HUES48 (cell line): Measurements from ENCODE around the gene AGAP1.

Source experiments
- H3K27ac ChIP-seq: one replicate; pipeline ENCODE4 v1.7.0; 2013; ENCODE audit warnings: low read depth, low read length, inconsistent platforms
- H3K27me3 ChIP-seq: 2 replicates; pipeline ENCODE4 v1.6.1; 2013; ENCODE audit warnings: mild to moderate bottlenecking, low read length; ENCODE audit not compliant: control insufficient read depth, insufficient read depth
- H3K36me3 ChIP-seq: 2 replicates; pipeline ENCODE4 v1.6.1; 2013; ENCODE audit warnings: low read length; ENCODE audit not compliant: control insufficient read depth, insufficient read depth
- H3K4me1 ChIP-seq: 2 replicates; pipeline ENCODE4 v1.6.1; 2013; ENCODE audit warnings: mild to moderate bottlenecking, low read length; ENCODE audit not compliant: control insufficient read depth, insufficient read depth
- H3K4me3 ChIP-seq: 2 replicates; pipeline ENCODE4 v1.5.1; 2013; ENCODE audit warnings: mild to moderate bottlenecking, low read depth, low read length
- H3K9ac ChIP-seq: 2 replicates; pipeline ENCODE4 v1.6.1; 2013; ENCODE audit warnings: mild to moderate bottlenecking, low read depth, low read length, moderate library complexity
- H3K9me3 ChIP-seq: 2 replicates; pipeline ENCODE4 v1.6.1; 2013; ENCODE audit warnings: low read length; ENCODE audit not compliant: control insufficient read depth, insufficient read depth

Gene AGAP1

GRCh38 chr2:235669269-235669831 lies 175.5 kb downstream of the AGAP1 start:
- no peaks in the 10 kb centered on the region for H3K36me3 ChIP-seq
- no peaks in the 10 kb centered on the region for H3K9me3 ChIP-seq
- peaks cover 13% of the 10 kb centered on the region for H3K27me3 ChIP-seq
- H3K4me3 ChIP-seq: peak overlapping the region; percentile 66
- peak overlapping the region; percentile 39 for H3K27ac ChIP-seq
- peaks cover 44% of the 10 kb centered on the region for H3K4me1 ChIP-seq
- no peak overlapping the region for H3K9ac ChIP-seq

- Histone ChIP-seq H3K9me3 (no peaks in the 10 kb centered on the region), H3K4me3 (peak overlapping the region; percentile 66), H3K27me3 (peaks cover 13% of the 10 kb centered on the region), H3K27ac (no peak overlapping the region), H3K36me3 (no peaks in the 10 kb centered on the region), H3K4me1 (peaks cover 41% of the 10 kb centered on the region), H3K9ac (no peak overlapping the region; the same call in 1 of the 2 replicates)
These were observed 176.4 kb downstream of the AGAP1 start for GRCh38 chr2:235669983-235670962.

GRCh38 chr2:235670974-235671787 lies 177.3 kb downstream of the AGAP1 start:
- H3K4me3 ChIP-seq: peak overlapping the region; percentile 66
- no peaks in the 10 kb centered on the region for H3K9me3 ChIP-seq
- no peak overlapping the region for H3K9ac ChIP-seq
- no peaks in the 10 kb centered on the region for H3K36me3 ChIP-seq
- peaks cover 13% of the 10 kb centered on the region for H3K27me3 ChIP-seq
- H3K4me1 ChIP-seq: peaks cover 38% of the 10 kb centered on the region
- no peak overlapping the region for H3K27ac ChIP-seq

- H3K27ac ChIP-seq: no peak overlapping the region
These were observed 178.9 kb downstream of the AGAP1 start for GRCh38 chr2:235672720-235673119.

GRCh38 chr2:235674146-235674545 lies 180.3 kb downstream of the AGAP1 start:
- H3K9ac ChIP-seq: no peak overlapping the region
- no peaks in the 10 kb centered on the region for H3K9me3 ChIP-seq
- no peak overlapping the region for H3K27ac ChIP-seq
- H3K27me3 ChIP-seq: peaks cover 13% of the 10 kb centered on the region
- H3K4me3 ChIP-seq: no peak overlapping the region
- H3K4me1 ChIP-seq: peaks cover 24% of the 10 kb centered on the region
- no peaks in the 10 kb centered on the region for H3K36me3 ChIP-seq

More at GRCh38 chr2:235672720-235673119, 178.9 kb downstream of the AGAP1 start:
- Histone ChIP-seq H3K4me1 (peaks cover 32% of the 10 kb centered on the region), H3K36me3 (no peaks in the 10 kb centered on the region), H3K9me3 (no peaks in the 10 kb centered on the region), H3K27me3 (peaks cover 13% of the 10 kb centered on the region), H3K9ac (no peak overlapping the region), H3K4me3 (no peak overlapping the region)

- Histone ChIP-seq H3K9ac (no peak overlapping the region), H3K4me1 (peaks cover 28% of the 10 kb centered on the region), H3K27ac (no peak overlapping the region), H3K27me3 (peaks cover 13% of the 10 kb centered on the region), H3K36me3 (no peaks in the 10 kb centered on the region), H3K4me3 (no peak overlapping the region), H3K9me3 (no peaks in the 10 kb centered on the region)
These were observed 181.0 kb downstream of the AGAP1 start for GRCh38 chr2:235674812-235675211.

GRCh38 chr2:235675678-235676535 lies 182.1 kb downstream of the AGAP1 start:
- no peaks in the 10 kb centered on the region for H3K36me3 ChIP-seq
- H3K27me3 ChIP-seq: peaks cover 9% of the 10 kb centered on the region
- no peaks in the 10 kb centered on the region for H3K9me3 ChIP-seq
- H3K27ac ChIP-seq: no peak overlapping the region
- peaks cover 28% of the 10 kb centered on the region for H3K4me1 ChIP-seq
- no peak overlapping the region for H3K4me3 ChIP-seq
- H3K9ac ChIP-seq: no peak overlapping the region

- H3K4me1 ChIP-seq: peaks cover 25% of the 10 kb centered on the region
- H3K9ac ChIP-seq: no peak overlapping the region
- peaks cover 3% of the 10 kb centered on the region for H3K27me3 ChIP-seq
- no peak overlapping the region for H3K27ac ChIP-seq
- no peaks in the 10 kb centered on the region for H3K36me3 ChIP-seq
- no peaks in the 10 kb centered on the region for H3K9me3 ChIP-seq
- H3K4me3 ChIP-seq: no peak overlapping the region
These were observed 182.6 kb downstream of the AGAP1 start for GRCh38 chr2:235676536-235676799.

- Histone ChIP-seq H3K27ac (no peak overlapping the region), H3K4me1 (peaks cover 18% of the 10 kb centered on the region), H3K27me3 (no peaks in the 10 kb centered on the region), H3K9ac (no peak overlapping the region), H3K9me3 (no peaks in the 10 kb centered on the region), H3K36me3 (no peaks in the 10 kb centered on the region), H3K4me3 (no peak overlapping the region)
These were observed 183.5 kb downstream of the AGAP1 start for GRCh38 chr2:235677276-235677788.

- no peak overlapping the region for H3K4me3 ChIP-seq
- H3K4me1 ChIP-seq: peaks cover 18% of the 10 kb centered on the region
- no peak overlapping the region for H3K9ac ChIP-seq
- H3K9me3 ChIP-seq: no peaks in the 10 kb centered on the region
- no peaks in the 10 kb centered on the region for H3K27me3 ChIP-seq
- H3K36me3 ChIP-seq: no peaks in the 10 kb centered on the region
- H3K27ac ChIP-seq: no peak overlapping the region
These were observed 184.1 kb downstream of the AGAP1 start for GRCh38 chr2:235677937-235678336.
